Measurements from ENCODE around the gene ARHGAP18.

Gene ARHGAP18, protein sequence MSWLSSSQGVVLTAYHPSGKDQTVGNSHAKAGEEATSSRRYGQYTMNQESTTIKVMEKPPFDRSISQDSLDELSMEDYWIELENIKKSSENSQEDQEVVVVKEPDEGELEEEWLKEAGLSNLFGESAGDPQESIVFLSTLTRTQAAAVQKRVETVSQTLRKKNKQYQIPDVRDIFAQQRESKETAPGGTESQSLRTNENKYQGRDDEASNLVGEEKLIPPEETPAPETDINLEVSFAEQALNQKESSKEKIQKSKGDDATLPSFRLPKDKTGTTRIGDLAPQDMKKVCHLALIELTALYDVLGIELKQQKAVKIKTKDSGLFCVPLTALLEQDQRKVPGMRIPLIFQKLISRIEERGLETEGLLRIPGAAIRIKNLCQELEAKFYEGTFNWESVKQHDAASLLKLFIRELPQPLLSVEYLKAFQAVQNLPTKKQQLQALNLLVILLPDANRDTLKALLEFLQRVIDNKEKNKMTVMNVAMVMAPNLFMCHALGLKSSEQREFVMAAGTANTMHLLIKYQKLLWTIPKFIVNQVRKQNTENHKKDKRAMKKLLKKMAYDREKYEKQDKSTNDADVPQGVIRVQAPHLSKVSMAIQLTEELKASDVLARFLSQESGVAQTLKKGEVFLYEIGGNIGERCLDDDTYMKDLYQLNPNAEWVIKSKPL

DNA sequence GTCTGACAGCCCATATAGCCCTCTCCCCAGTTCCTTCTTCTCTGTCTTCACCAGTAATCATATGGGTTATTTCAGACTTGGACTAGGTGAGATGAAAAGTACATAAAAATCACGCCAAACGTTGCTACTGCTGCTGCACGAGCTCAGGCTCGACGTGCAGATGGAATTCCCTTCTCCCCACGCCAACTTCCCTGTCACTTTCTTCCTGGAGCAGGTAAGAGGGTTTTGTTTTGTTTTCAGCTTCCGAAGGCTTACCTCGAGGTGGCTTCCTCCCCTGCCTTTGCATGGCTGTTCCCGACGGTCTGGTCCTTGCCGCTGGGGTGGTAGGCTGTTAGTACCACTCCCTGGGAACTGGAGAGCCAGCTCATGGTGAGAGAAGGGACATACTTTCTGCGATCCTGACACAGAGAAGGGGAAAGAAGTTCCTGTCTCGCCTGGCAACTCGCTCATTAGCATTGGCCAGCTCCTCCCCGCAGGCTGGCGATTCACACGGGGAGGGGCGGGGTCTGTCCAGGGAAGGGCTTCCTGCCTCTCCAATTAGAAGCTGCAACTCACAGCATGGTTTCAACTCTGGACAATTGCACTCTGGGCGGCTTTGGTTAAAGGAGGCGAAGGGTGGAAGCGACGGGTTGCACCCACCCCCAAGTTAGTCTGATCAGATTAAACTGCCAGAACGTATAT, at the start of gene ARHGAP18:
Gene ARHGAP18 (minus strand): TSS at position 409 of the 681 bp plus-strand sequence. CDS start 41 bp downstream, at position 368.
- peak; percentile 33 for DNase-seq

GRCh38 chr6:129755787-129756186, 45.8 kb upstream of the ARHGAP18 start:
- DNase-seq = no peak

GRCh38 chr6:129754750-129755149, 44.8 kb upstream of the ARHGAP18 start:
- DNase-seq = no peak

DNA sequence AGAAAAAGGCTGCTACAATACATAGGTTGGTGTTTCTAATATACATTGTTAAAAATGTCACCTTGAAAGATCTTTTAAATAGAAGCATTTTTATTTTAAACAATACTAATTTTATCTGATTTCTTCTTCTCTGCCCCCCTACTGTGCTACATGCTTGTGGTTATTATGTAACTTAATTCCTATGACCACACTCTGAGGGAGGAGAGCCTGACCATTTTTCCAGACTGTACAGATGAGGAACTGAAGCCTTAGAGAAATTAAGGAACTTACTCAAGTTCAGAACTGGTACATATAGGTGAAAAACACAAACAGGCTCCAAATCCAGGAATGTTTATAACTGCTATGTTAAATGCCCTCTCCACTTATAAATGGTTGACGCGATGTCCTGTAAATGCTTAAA, 43.4 kb upstream of the ARHGAP18 start:
- DNase-seq = no peak

DNA sequence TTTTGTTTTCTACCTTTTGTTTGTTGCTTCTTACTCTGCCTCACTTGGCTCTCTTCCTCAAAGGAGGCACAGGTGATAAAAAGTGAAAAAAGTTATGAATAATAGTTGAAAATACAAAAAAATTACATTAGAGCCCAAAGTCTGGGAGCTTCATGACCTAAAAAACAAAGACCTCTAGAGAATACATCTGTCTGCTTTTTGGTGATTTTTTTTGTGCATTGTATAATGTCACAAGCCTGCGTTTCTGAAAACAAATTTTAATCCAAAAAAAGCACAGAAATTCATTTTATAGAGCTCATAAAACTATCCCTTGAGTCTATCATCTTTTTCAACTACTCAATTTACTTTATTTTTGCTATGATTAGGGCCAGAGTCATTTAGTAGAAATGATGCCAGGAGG, 41.4 kb upstream of the ARHGAP18 start:
- DNase-seq = no peak

- DNase-seq = no peak
Measured at GRCh38 chr6:129750360-129750759, 40.4 kb upstream of the ARHGAP18 start.

GRCh38 chr6:129749749-129750120, 39.8 kb upstream of the ARHGAP18 start:
- DNase-seq = no peak

- no peak for DNase-seq
Measured at GRCh38 chr6:129748901-129749748, 39.1 kb upstream of the ARHGAP18 start.

- DNase-seq = no peak
Measured at GRCh38 chr6:129748212-129748900, 38.4 kb upstream of the ARHGAP18 start.

DNA sequence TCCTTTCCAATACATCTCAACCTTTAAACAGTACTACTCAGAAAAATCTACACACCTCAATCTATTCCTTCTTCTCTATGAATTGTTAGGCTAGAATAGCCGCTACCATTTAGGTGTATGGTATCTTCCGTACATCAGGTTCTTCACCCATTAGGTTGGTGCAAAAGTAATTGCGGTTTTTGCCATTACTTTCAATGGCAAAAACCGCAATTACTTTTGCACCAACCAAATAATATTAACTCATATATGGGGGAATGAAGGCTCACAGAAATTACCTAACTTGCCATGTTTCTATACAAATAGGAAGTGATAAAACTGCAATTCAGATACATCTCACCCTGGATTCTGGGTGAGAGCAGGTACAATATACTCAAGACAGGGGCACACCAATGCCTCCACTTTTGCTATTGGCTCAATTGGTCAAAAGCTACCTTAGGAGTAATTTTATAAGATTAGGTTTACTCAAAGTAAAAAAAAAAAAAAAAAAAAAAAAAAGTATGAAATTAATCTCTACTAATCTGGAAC, 37.7 kb upstream of the ARHGAP18 start:
- no peak for DNase-seq

GRCh38 chr6:129744880-129745237, 34.9 kb upstream of the ARHGAP18 start:
- DNase-seq = no peak

GRCh38 chr6:129744201-129744879, 34.4 kb upstream of the ARHGAP18 start:
- DNase-seq = peak; percentile 13

- DNase-seq = no peak
Measured at GRCh38 chr6:129740013-129740412, 30.0 kb upstream of the ARHGAP18 start.

GRCh38 chr6:129736105-129736504, 26.1 kb upstream of the ARHGAP18 start:
- no peak for DNase-seq

- DNase-seq = no peak
Measured at GRCh38 chr6:129733290-129733689, 23.3 kb upstream of the ARHGAP18 start.

DNA sequence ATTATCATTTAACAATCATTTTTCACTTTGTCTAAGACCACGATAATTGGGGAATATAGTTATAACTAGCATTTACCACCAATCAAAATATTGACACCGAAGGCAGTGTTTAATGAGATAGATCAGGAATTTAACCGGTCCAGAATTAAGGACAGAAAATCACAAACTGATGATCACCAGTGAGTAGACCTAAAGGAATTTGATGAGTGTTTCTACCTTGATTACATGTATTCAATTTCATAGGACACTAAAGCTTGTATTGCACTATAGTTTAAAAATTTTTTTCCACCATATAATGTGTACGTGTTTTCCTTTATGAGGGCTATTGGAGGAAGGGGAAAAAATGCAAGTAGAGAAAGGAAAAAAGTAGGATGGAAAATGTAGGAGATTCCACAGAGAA, 22.6 kb upstream of the ARHGAP18 start:
- no peak for DNase-seq

GRCh38 chr6:129732034-129732433, 22.1 kb upstream of the ARHGAP18 start:
- DNase-seq = no peak

GRCh38 chr6:129731428-129731827, 21.5 kb upstream of the ARHGAP18 start:
- no peak for DNase-seq

- DNase-seq = no peak
Measured at GRCh38 chr6:129730477-129731165, 20.6 kb upstream of the ARHGAP18 start.

DNA sequence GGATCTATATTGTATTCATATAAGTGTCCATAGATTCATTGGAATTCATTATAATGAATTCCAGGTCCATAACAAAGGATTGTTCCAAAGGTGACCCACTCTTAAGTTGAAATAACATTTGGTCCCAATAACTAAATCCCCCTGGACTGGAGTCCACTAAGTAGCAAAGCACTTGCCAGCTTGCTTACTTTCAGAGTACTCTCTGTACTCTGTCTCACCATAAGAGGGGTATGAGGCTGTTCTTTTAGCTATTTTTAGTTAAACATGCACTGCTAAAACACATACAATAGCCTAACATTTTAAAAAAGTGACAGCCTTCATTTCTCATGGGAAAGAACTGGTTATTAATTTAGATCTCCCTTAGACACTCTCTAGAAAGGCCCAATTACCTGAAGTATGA, 16.7 kb upstream of the ARHGAP18 start:
- no peak for DNase-seq

DNA sequence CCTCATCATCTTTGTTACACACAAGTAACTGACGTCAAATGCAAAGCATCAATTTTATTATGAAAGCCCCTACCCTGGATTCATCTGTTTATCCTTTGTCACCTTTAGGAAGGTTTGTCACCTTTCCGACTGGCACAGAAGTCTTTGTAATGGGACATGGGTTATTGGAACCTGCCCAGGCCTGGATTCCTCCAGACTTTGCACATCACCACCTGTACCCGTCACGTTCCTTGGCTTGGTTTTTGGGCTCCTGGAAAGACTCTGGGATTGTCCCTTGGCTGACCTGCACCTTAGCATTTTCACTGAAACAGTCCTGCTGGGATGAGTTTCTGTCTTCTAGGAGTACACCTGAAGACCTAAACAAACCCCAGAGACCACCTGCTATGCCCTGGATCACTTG, 15.4 kb upstream of the ARHGAP18 start:
- no peak for DNase-seq

All from NCI-H2029 (cell line).